K562 (cell line): Measurements from ENCODE around the gene ZNF787. TPM values are rescaled to one million over a fixed set of nuclear protein-coding genes. Genes with fewer than 3 reads are reported as not detected.

Experiments used
- ATAC-seq: fragments of 200-7000 bp; cut with Tn5 transposase; 3 replicates; pipeline ENCODE4 v1.9.1; 2020; ENCODE audit warnings: moderate library complexity
- BruUV-seq: library from RNA; stranded (reverse); fragments of 400-500 nt; replicated peaks from 2 replicates; lab custom pipeline; 2021; lab: Mats Ljungman, UMichigan
- CTCF ChIA-PET: fragments of 300-600 bp; formaldehyde crosslinking; extraction: SDS; loops from one replicate; lab custom pipeline; 2021; ENCODE audit warnings: low intra/inter-chr PET ratio; lab: Yijun Ruan, JAX
- POLR2A ChIA-PET: fragments of 300-600, 350-650 bp; sonication (Branson Sonifier 250); formaldehyde crosslinking; extraction: SDS; loops from one replicate; lab custom pipeline; 2021; ENCODE audit warnings: antibody characterized with exemption, inconsistent platforms; lab: Yijun Ruan, JAX
- DNase-seq, 4 experiments: peaks; one replicate each; pipeline versions ENCODE4 v3.0.0 to v3.0.0-alpha.2; 2011 to 2018; ENCODE audit warnings: low spot score in 3 of 4, mixed read lengths in 3 of 4; ENCODE audit errors: extremely low read depth in 1 of 4
- FAIRE-seq: peaks from 2 replicates; lab custom pipeline; 2011; peaks lifted over from hg19 to GRCh38; lab: Jason Lieb, UNC
- H2AFZ ChIP-seq: 2 replicates; pipeline ENCODE4 v1.6.0; 2011; ENCODE audit warnings: low read depth, low read length, control low read depth, inconsistent platforms
- H3K27ac ChIP-seq: fragments of 200-600 bp; 3 replicates; pipeline ENCODE4 v1.8.0; 2011; ENCODE audit warnings: low read depth, mild to moderate bottlenecking, control low read depth, inconsistent platforms, low read length, moderate library complexity, mixed read lengths; ENCODE audit errors: extremely low read depth
- H3K27me3 ChIP-seq, 2 experiments: fragments of 300-600 bp in 1 of 2; 2 replicates in 1 of 2; 3 replicates in 1 of 2; pipeline versions ENCODE4 v1.6.0 to v1.8.0; 2011; ENCODE audit warnings: inconsistent platforms in 2 of 2, low read length in 2 of 2, mild to moderate bottlenecking in 1 of 2, mixed read lengths in 1 of 2, moderate library complexity in 1 of 2; ENCODE audit not compliant: control insufficient read depth in 2 of 2, insufficient read depth in 2 of 2
- H3K36me3 ChIP-seq: fragments of 300-600 bp; 3 replicates; pipeline ENCODE4 v1.8.0; 2011; ENCODE audit warnings: mild to moderate bottlenecking, low read length, inconsistent platforms; ENCODE audit not compliant: control insufficient read depth, insufficient read depth
- H3K4me1 ChIP-seq, 2 experiments: fragments of 200-600 bp in 1 of 2; replicated peaks in 1 of 2; 2 replicates in 1 of 2; 3 replicates in 1 of 2; pipeline versions ENCODE4 v1.5.1 to v1.8.0; 2011; ENCODE audit warnings: inconsistent platforms in 2 of 2, low read length in 2 of 2, mild to moderate bottlenecking in 1 of 2, mixed read lengths in 1 of 2, moderate library complexity in 1 of 2; ENCODE audit not compliant: control insufficient read depth in 2 of 2, insufficient read depth in 2 of 2
- H3K4me2 ChIP-seq: 2 replicates; pipeline ENCODE4 v1.6.1; 2011; ENCODE audit warnings: low read length, control low read depth, inconsistent platforms, mixed read lengths; ENCODE audit not compliant: insufficient read depth
- H3K4me3 ChIP-seq: fragments of 200-600 bp; sonication (generic), shearing (Covaris generic); 2 replicates; pipeline ENCODE4 v1.5.1; 2016; ENCODE audit warnings: control low read depth, inconsistent platforms
- H3K79me2 ChIP-seq: fragments of 200-600 bp; 3 replicates; pipeline ENCODE4 v1.8.0; 2011; ENCODE audit warnings: low read length, inconsistent platforms; ENCODE audit not compliant: control insufficient read depth, insufficient read depth
- H3K9ac ChIP-seq, 2 experiments: 2 replicates each; pipeline versions ENCODE4 v1.6.0 to v1.6.1; 2011; ENCODE audit warnings: low read depth in 2 of 2, low read length in 2 of 2, control low read depth in 1 of 2, inconsistent platforms in 1 of 2, mild to moderate bottlenecking in 1 of 2, mixed read lengths in 1 of 2; ENCODE audit not compliant: insufficient read depth in 1 of 2
- H3K9me1 ChIP-seq: one replicate; pipeline ENCODE4 v1.6.0; 2011; ENCODE audit warnings: inconsistent platforms, mild to moderate bottlenecking, low read length, moderate library complexity; ENCODE audit not compliant: control insufficient read depth, insufficient read depth
- H3K9me3 ChIP-seq: replicated peaks from 2 replicates; pipeline ENCODE4 v1.5.1; 2011; ENCODE audit warnings: low read depth, low read length, inconsistent platforms; ENCODE audit not compliant: control insufficient read depth, insufficient read depth
- H4K20me1 ChIP-seq: replicated peaks from 2 replicates; pipeline ENCODE4 v1.6.1; 2011; ENCODE audit warnings: low read length, inconsistent platforms, mixed read lengths; ENCODE audit not compliant: control insufficient read depth, insufficient read depth
- AFF1 ChIP-seq, 2 experiments: fragments of 450-650 bp; IDR thresholded peaks; 2 replicates each; pipeline ENCODE4 v1.6.1; 2018; ENCODE audit warnings: mild to moderate bottlenecking in 2 of 2, low read depth in 1 of 2; ENCODE audit not compliant: partially characterized antibody in 2 of 2
- EHMT2 ChIP-seq: fragments of 450-650 bp; IDR thresholded peaks from 2 replicates; pipeline ENCODE4 v1.6.1; 2018; ENCODE audit warnings: antibody characterized with exemption
- MIER1 ChIP-seq: fragments of 450-650 bp; IDR thresholded peaks from 2 replicates; pipeline ENCODE4 v1.6.1; 2016; ENCODE audit warnings: antibody characterized with exemption, mild to moderate bottlenecking, low read depth
- PHF8 ChIP-seq: fragments of 200-600 bp; sonication (generic); IDR thresholded peaks from 2 replicates; pipeline ENCODE4 v1.6.1; 2012; ENCODE audit warnings: mixed run types, mild to moderate bottlenecking, inconsistent platforms, low read length, moderate library complexity, borderline replicate concordance
- REST ChIP-seq, 2 experiments: fragments of 450-650 bp; formaldehyde crosslinking in 1 of 2; IDR thresholded peaks; 2 replicates each; pipeline versions ENCODE4 v1.4.0 to v1.6.1; 2014 to 2020; ENCODE audit warnings: mild to moderate bottlenecking in 2 of 2, borderline replicate concordance in 1 of 2, low read depth in 1 of 2
- ZNF146 ChIP-seq: IDR thresholded peaks from one replicate; pipeline ENCODE4 v1.6.1; 2018; ENCODE audit warnings: missing compliant biosample characterization; ENCODE audit not compliant: unreplicated experiment
- whole genome bisulfite sequencing: fragments of 100-300 bp; shearing (Covaris generic); methylation state at CpG from one replicate; pipeline ENCODE4 v1.1.6; 2016; ENCODE audit warnings: low coverage, mixed read lengths; ENCODE audit not compliant: insufficient coverage; ENCODE audit errors: missing lambda C conversion rate; 5-methylcytosine and 5-hydroxymethylcytosine counted together
- in situ Hi-C: fragments of 300-500 bp; cut with MboI; formaldehyde crosslinking; loops from 4 replicates; pipeline ENCODE4 v1.15.0; 2018; ENCODE audit warnings: inconsistent platforms, mixed read lengths
- intact Hi-C: fragments of 100-400 bp; cut with micrococcal nuclease; formaldehyde crosslinking; loops from 2 replicates; pipeline ENCODE4 v1.14.2; 2022
- polyA plus RNA-seq, 8 experiments: library from polyadenylated mRNA; depleted of rRNA in 4 of 8; stranded (reverse) in 5 of 8; unstranded in 3 of 8; fragments of >200 nt; fragmentation: Nextera tagmentation in 2 of 8; fragmentation: Illumina TruSeq in 1 of 8; extraction: Ambion mirVana in 2 of 8; extraction: Trizol in 1 of 8; gene quantifications; 2 replicates each; pipeline versions ENCODE4 v1.2.1 to v1.2.3, GENCODE V29; 2011 to 2014; ENCODE audit warnings: inconsistent platforms in 1 of 8, missing spikeins in 1 of 8
- total RNA-seq, 7 experiments: library from RNA; depleted of rRNA in 6 of 7; stranded (reverse); fragments of >200 nt in 6 of 7; fragmentation: Illumina TruSeq in 2 of 7; extraction: Trizol in 2 of 7; gene quantifications; 2 replicates each; pipeline versions ENCODE4 v1.2.1 to v1.2.3, GENCODE V29; 2011 to 2021; ENCODE audit warnings: low replicate concordance in 1 of 7

ZNF787 gene
- total and polyA plus RNA-seq, 9 of the 15 experiments (the other 6 are each of a cell fraction or from before 2014, with no cell fraction given), result 0.45 to 77.6 (median 7.3) TPM

GRCh38 chr19:56167064-56167578 lies 46.0 kb upstream of the ZNF787 start:
- POLR2A ChIA-PET, result interaction anchor here (0.6 kb wide), 1 partner anchor 223 kb away, joined by 3 read pairs; no protein-coding TSS in a partner anchor
- Histone ChIP-seq H2AFZ (no peak overlapping the region), H4K20me1 (no peaks in the 10 kb centered on the region; the same call in 1 of the 2 replicates), H3K27me3 (no peaks in the 10 kb centered on the region), H3K36me3 (no peaks in the 10 kb centered on the region), H3K9me1 (no peaks in the 10 kb centered on the region), H3K79me2 (no peaks in the 10 kb centered on the region), H3K4me3 (no peak overlapping the region), H3K27ac (no peak overlapping the region), H3K9ac (no peak overlapping the region), H3K4me2 (no peak overlapping the region), H3K4me1 (peaks cover 4 to 5% of the 10 kb centered on the region in 2 experiments; a peak in 4 of 5 replicates), H3K9me3 (no peaks in the 10 kb centered on the region)
- FAIRE-seq, result peak; percentile 51
- intact Hi-C loops (no loop called here), in situ Hi-C loops (loop anchor here (5.0 kb wide), 1 partner anchor 90 kb away; no protein-coding TSS in a partner anchor)
- no peak for TF ChIP-seq ZNF146
- peak; percentile 96 for TF ChIP-seq EHMT2
- TF ChIP-seq AFF1 (IDR thresholded peaks at IDR 0.05; ENCODE audit: low read depth in 1 of 2, partially characterized antibody in 2 of 2), result peak in 1 of 2 experiments; percentile 73
- no peak for TF ChIP-seq PHF8
- TF ChIP-seq MIER1, result peak; percentile 92
- peak; percentile 97 for TF ChIP-seq REST (IDR thresholded peaks at IDR 0.05; ENCODE audit: borderline replicate concordance)
- TF ChIP-seq REST (CRISPR knock-in tag; IDR thresholded peaks at IDR 0.05; ENCODE audit: low read depth), result peak; percentile 92
- ATAC-seq, result peak; percentile 42; the same call in 1 of the 3 replicates
- WGBS, result 7% methylated on average over 7 of the region's 7 CpGs
- CTCF ChIA-PET, result no interaction called here
- no TSS peak for BruUV-seq
- peak in 3 of 4 experiments; percentile 43 to 53 (median 48) for DNase-seq
